Fibroblast of lung (primary cell): ENCODE measurements around the gene CBX8. TPM values are rescaled to one million over a fixed set of nuclear protein-coding genes. Genes with fewer than 3 reads are reported as not detected.

ENCODE experiments used
- DNase-seq, 2 donors: peaks; one replicate each; pipeline versions ENCODE4 v3.0.0 to v3.0.0-alpha.2; 2010; ENCODE audit warnings: low read depth in 2 of 2
- H2AFZ ChIP-seq: 2 replicates; pipeline ENCODE4 v1.5.1; 2012; ENCODE audit warnings: low read length, control low read depth, inconsistent platforms
- H3K27ac ChIP-seq: 2 replicates; pipeline ENCODE4 v1.5.1; 2011; ENCODE audit warnings: low read length, control low read depth; ENCODE audit not compliant: insufficient read depth
- H3K27me3 ChIP-seq: 2 replicates; pipeline ENCODE4 v1.5.1; 2011; ENCODE audit warnings: mild to moderate bottlenecking, low read length; ENCODE audit not compliant: control insufficient read depth, insufficient read depth
- H3K36me3 ChIP-seq: 2 replicates; pipeline ENCODE4 v1.5.1; 2011; ENCODE audit warnings: low read length; ENCODE audit not compliant: control insufficient read depth, insufficient read depth
- H3K4me1 ChIP-seq: 2 replicates; pipeline ENCODE4 v1.5.1; 2011; ENCODE audit warnings: low read length; ENCODE audit not compliant: control insufficient read depth, insufficient read depth; ENCODE audit errors: extremely low read depth
- H3K4me2 ChIP-seq: 2 replicates; pipeline ENCODE4 v1.5.1; 2011; ENCODE audit warnings: low read length, control low read depth; ENCODE audit not compliant: insufficient read depth; ENCODE audit errors: extremely low read depth
- H3K4me3 ChIP-seq, 4 experiments: fragments of 200-600 bp in 1 of 4; sonication (generic) in 1 of 4; replicated peaks in 1 of 4; 2 replicates each; pipeline ENCODE4 v1.5.1; 2011 to 2016; ENCODE audit warnings: low read length in 4 of 4, low read depth in 3 of 4, mild to moderate bottlenecking in 3 of 4, control low read depth in 2 of 4, inconsistent platforms in 1 of 4, mixed read lengths in 1 of 4; ENCODE audit not compliant: insufficient read depth in 1 of 4; ENCODE audit errors: control extremely low read depth in 1 of 4
- H3K79me2 ChIP-seq: 2 replicates; pipeline ENCODE4 v1.5.1; 2012; ENCODE audit warnings: mild to moderate bottlenecking, low read length, inconsistent platforms; ENCODE audit not compliant: control insufficient read depth, insufficient read depth
- H3K9ac ChIP-seq: 2 replicates; pipeline ENCODE4 v1.5.1; 2011; ENCODE audit warnings: mild to moderate bottlenecking, low read length, control low read depth; ENCODE audit not compliant: insufficient read depth
- H3K9me3 ChIP-seq: 2 replicates; pipeline ENCODE4 v1.5.1; 2012; ENCODE audit warnings: low read depth, low read length; ENCODE audit not compliant: control insufficient read depth, insufficient read depth
- H4K20me1 ChIP-seq: 2 replicates; pipeline ENCODE4 v1.5.1; 2011; ENCODE audit warnings: low read length; ENCODE audit not compliant: control insufficient read depth, insufficient read depth; ENCODE audit errors: extremely low read depth
- EZH2 ChIP-seq: IDR thresholded peaks from 2 replicates; pipeline ENCODE4 v1.5.1; 2012; ENCODE audit warnings: low read length, control low read depth, mild to moderate bottlenecking; ENCODE audit errors: missing control alignments
- polyA plus RNA-seq, 2 donors: library from polyadenylated mRNA; depleted of rRNA in 1 of 2; stranded (reverse) in 1 of 2; unstranded in 1 of 2; fragments of >200 nt; gene quantifications; 2 replicates each; pipeline ENCODE4 v1.2.1, GENCODE V29; 2011 to 2012; ENCODE audit warnings: missing spikeins in 1 of 2
- total RNA-seq: library from RNA; depleted of rRNA; stranded (reverse); fragments of >200 nt; gene quantifications from 2 replicates; pipeline ENCODE4 v1.2.1, GENCODE V29; 2014
- TF ChIP-seq, protein P1 (sequence below), 2 donors: IDR thresholded peaks in 1 of 2; conservative IDR thresholded peaks in 1 of 2; 1 replicate in 1 of 2; 2 replicates in 1 of 2; pipeline ENCODE4 v1.5.1; 2011 to 2012; ENCODE audit warnings: low read length in 2 of 2, control low read depth in 1 of 2, inconsistent platforms in 1 of 2, low read depth in 1 of 2, mild to moderate bottlenecking in 1 of 2

Gene CBX8
- total and polyA plus RNA-seq, 2 donors (not counting 1 experiment from before 2014, with no cell fraction given), result 0.19 to 4.0 TPM

DNA sequence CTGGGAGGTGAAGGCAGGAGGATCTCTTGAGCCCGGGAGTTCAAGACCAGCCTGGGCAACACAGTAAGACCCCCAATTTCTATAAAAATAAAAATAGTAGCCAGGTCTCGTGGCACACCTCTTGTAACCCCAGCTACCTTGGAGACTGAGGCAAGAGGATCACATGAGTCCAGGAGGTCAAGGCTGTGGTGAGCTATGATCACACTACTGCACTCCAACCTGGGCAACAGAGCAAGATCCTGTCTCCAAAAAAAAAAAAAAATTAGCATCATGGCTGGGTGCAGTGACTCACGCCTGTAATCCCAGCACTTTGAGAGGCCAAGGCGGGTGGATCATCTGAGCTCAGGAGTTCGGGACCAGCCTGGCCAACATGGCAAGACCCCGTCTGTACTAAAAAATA is 25.6 kb downstream of the CBX8 start:
- Histone ChIP-seq H3K79me2 (no peaks in the 10 kb centered on the region), H4K20me1 (no peaks in the 10 kb centered on the region), H2AFZ (no peak overlapping the region), H3K4me1 (no peaks in the 10 kb centered on the region), H3K9ac (no peak overlapping the region), H3K36me3 (no peaks in the 10 kb centered on the region), H3K4me3 (no peak overlapping the region), H3K27ac (no peak overlapping the region), H3K4me2 (no peak overlapping the region), H3K27me3 (peaks cover 38% of the 10 kb centered on the region), H3K9me3 (no peaks in the 10 kb centered on the region)
- no peak for DNase-seq
- no peak for TF ChIP-seq EZH2
- TF ChIP-seq, protein P1, sequence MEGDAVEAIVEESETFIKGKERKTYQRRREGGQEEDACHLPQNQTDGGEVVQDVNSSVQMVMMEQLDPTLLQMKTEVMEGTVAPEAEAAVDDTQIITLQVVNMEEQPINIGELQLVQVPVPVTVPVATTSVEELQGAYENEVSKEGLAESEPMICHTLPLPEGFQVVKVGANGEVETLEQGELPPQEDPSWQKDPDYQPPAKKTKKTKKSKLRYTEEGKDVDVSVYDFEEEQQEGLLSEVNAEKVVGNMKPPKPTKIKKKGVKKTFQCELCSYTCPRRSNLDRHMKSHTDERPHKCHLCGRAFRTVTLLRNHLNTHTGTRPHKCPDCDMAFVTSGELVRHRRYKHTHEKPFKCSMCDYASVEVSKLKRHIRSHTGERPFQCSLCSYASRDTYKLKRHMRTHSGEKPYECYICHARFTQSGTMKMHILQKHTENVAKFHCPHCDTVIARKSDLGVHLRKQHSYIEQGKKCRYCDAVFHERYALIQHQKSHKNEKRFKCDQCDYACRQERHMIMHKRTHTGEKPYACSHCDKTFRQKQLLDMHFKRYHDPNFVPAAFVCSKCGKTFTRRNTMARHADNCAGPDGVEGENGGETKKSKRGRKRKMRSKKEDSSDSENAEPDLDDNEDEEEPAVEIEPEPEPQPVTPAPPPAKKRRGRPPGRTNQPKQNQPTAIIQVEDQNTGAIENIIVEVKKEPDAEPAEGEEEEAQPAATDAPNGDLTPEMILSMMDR (conservative IDR thresholded peaks at IDR 0.05 in 1 of 2, IDR thresholded peaks at IDR 0.05 in 1 of 2; ENCODE audit: low read depth in 1 of 2, low read length in 2 of 2), result no peak

DNA sequence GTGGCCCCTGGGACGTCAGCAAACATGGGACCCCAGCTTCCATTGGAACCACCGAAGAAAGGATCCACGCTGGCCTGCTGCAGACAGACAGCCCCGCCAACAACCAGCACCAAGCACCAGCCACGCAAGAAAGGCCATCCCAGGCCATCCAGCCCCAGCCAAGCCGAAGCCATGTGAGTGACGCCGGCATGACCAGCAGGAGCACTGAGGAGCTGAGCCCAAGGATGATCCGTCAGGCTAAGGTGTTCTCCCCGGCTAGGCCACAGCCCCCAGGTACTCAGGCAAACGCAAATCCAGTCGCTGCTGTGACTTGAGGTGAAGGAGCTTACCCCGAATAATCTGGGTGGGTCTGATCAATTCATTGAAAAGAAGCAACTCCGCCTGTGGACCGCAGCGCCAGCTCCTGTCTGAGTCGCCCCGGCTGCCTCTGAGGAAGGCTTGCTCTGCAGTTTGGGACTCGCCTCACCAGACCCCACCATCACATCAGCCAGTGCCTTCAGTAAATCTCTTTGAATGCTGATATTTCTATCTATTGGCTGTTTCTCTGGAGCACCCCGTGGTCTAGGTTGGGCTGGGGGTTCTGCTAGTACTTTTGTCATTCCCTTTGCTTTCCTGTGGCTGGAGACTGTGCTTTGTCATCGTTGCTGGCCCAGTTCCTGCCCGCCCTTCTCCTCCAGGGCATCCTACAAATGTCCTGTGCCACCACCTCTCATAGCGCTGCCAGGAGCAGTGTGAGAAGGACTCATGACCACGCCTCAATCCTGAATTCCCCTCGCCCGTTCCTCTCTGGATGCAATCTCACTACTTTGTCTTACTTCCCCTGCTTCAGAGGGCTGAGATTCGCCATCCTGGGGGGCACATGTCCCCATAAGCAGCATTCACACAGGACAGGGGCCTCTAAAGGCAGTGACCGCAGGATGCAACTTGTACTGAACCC is 27.0 kb downstream of the CBX8 start:
- Histone ChIP-seq H3K36me3 (no peaks in the 10 kb centered on the region), H2AFZ (no peak overlapping the region), H3K4me3 (no peak overlapping the region), H3K27ac (no peak overlapping the region), H3K9ac (no peak overlapping the region), H3K79me2 (no peaks in the 10 kb centered on the region), H4K20me1 (no peaks in the 10 kb centered on the region), H3K27me3 (peaks cover 25% of the 10 kb centered on the region), H3K4me1 (no peaks in the 10 kb centered on the region), H3K4me2 (no peak overlapping the region), H3K9me3 (no peaks in the 10 kb centered on the region)
- TF ChIP-seq EZH2, result no peak
- TF ChIP-seq, protein P1 (conservative IDR thresholded peaks at IDR 0.05 in 1 of 2, IDR thresholded peaks at IDR 0.05 in 1 of 2; ENCODE audit: low read depth in 1 of 2, low read length in 2 of 2), result no peak
- no peak for DNase-seq

DNA sequence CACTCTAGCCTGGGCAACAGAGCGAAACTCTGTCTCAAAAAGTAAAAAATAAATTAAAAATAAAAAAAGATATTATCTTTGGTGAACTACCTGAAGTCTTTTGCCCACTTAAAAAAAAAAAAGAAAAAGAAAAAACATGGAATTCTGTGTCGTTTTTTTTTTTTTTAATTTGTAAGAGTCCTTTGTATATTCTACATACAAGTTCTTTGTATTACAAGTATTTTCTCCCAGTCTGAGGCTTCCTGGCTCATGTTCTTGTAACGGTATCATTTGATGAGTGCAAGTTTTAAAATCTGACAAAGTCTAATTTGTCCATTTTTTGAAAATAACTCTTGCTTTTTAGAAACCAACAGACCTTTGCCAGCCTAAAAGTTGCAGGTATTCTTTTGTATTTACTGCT is 31.2 kb downstream of the CBX8 start:
- Histone ChIP-seq H3K4me3 (no peak overlapping the region), H3K9me3 (no peaks in the 10 kb centered on the region), H3K36me3 (no peaks in the 10 kb centered on the region), H3K27ac (no peak overlapping the region), H3K79me2 (no peaks in the 10 kb centered on the region), H3K27me3 (peaks cover 12% of the 10 kb centered on the region), H4K20me1 (no peaks in the 10 kb centered on the region), H3K9ac (no peak overlapping the region), H2AFZ (no peak overlapping the region), H3K4me1 (no peaks in the 10 kb centered on the region), H3K4me2 (no peak overlapping the region)
- no peak for TF ChIP-seq EZH2
- TF ChIP-seq, protein P1 (conservative IDR thresholded peaks at IDR 0.05 in 1 of 2, IDR thresholded peaks at IDR 0.05 in 1 of 2; ENCODE audit: low read depth in 1 of 2, low read length in 2 of 2), result no peak
- DNase-seq, result no peak
